HG02642 (cell line): ENCODE results near the gene SRD5A3.

Experiments
- ATAC-seq: cut with Tn5 transposase; IDR thresholded peaks from one replicate; pipeline ENCODE4 v1.9.1; 2021; ENCODE audit warnings: mild to moderate bottlenecking; ENCODE audit not compliant: unreplicated experiment, poor library complexity

Gene SRD5A3

GRCh38 chr4:55399581-55399980, 53.5 kb downstream of the SRD5A3 start:
- no peak for ATAC-seq

DNA sequence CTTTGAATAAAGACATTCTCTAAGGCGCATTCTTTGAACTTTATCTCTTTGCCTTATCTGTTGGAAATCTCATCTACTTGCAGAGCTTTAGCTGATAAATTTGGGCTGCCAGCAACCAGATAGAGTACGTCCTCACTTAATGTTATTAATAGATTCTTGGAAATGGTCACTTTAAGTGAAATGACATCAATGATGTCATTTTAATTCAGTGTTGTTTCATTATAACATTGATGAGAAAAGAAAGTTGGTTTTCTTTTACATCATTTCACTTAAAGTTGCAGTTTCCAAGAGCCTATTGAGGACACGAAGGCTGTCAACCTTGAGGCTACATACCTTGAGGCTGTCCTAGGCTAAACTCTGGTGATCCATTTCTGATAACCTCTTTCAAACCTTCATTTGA, 59.0 kb downstream of the SRD5A3 start:
- ATAC-seq = no peak

- ATAC-seq = no peak
Measured at GRCh38 chr4:55406545-55406944, 60.5 kb downstream of the SRD5A3 start.

- no peak for ATAC-seq
Measured at GRCh38 chr4:55407119-55407518, 61.1 kb downstream of the SRD5A3 start.

GRCh38 chr4:55407764-55408163, 61.7 kb downstream of the SRD5A3 start:
- no peak for ATAC-seq

- peak; percentile 76 for ATAC-seq
Measured at GRCh38 chr4:55409468-55410171, 63.6 kb downstream of the SRD5A3 start.

- no peak for ATAC-seq
Measured at GRCh38 chr4:55410431-55410830, 64.4 kb downstream of the SRD5A3 start.

DNA sequence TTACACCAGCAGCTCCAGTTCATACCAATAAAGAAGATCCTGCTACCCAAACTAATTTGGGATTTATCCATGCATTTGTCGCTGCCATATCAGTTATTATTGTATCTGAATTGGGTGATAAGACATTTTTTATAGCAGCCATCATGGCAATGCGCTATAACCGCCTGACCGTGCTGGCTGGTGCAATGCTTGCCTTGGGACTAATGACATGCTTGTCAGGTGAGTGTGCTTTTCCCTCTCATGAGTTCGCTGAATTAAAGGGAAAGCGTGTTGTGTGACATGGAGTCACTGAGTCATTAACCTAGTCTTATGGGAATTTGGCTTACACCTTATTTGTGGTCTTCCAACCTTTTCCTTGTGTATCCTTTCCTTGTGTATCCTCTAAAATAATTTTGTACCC, 65.6 kb downstream of the SRD5A3 start:
- no peak for ATAC-seq

DNA sequence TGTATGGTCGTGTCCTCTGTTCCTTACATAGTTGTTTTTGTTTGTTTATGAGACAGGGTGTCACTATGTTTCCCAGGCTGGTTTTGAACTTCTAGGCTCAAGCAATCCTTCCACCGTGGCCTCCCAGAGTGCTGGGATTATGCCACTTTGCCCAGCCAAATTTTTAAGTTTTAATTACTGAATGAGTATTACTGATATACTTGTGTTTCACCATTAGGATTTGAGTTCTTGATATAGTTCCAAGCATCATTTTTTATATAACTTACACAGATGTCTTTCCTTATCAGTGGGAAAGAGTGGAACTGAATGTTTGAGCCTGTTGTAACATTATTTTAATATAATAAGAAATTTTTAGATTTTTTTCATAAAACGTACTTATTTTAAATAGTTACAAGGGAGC, 70.1 kb downstream of the SRD5A3 start:
- ATAC-seq = no peak
